Smooth muscle cell (in vitro differentiated cells): Measurements from ENCODE around the gene GABBR2. TPM values are rescaled to one million over a fixed set of nuclear protein-coding genes. Genes with fewer than 3 reads are reported as not detected.

Experiments
- DNase-seq: peaks from one replicate; lab custom pipeline; 2025; ENCODE audit not compliant: unreplicated experiment; lab: John Stamatoyannopoulos, UW
- H2AFZ ChIP-seq: fragments of 200-600 bp; sonication (generic); 2 replicates; pipeline ENCODE4 v1.6.0; 2016; ENCODE audit warnings: antibody characterized with exemption, low read depth, mild to moderate bottlenecking
- H3F3A ChIP-seq: fragments of 200-600 bp; sonication (generic); 2 replicates; pipeline ENCODE4 v1.6.0; 2017; ENCODE audit warnings: antibody characterized with exemption, low read depth
- H3K27ac ChIP-seq: fragments of 200-600 bp; sonication (generic); 2 replicates; pipeline ENCODE4 v1.5.1; 2016; ENCODE audit warnings: low read depth, mild to moderate bottlenecking
- H3K27me3 ChIP-seq: fragments of 200-600 bp; sonication (generic); 2 replicates; pipeline ENCODE4 v1.6.1; 2016; ENCODE audit warnings: low read depth, mild to moderate bottlenecking
- H3K36me3 ChIP-seq: fragments of 200-600 bp; sonication (generic); 2 replicates; pipeline ENCODE4 v1.5.1; 2016; ENCODE audit warnings: low read depth
- H3K4me1 ChIP-seq: fragments of 200-600 bp; sonication (generic); 2 replicates; pipeline ENCODE4 v1.5.1; 2016; ENCODE audit warnings: low read depth
- H3K4me2 ChIP-seq: fragments of 200-600 bp; sonication (generic); 2 replicates; pipeline ENCODE4 v1.6.0; 2016; ENCODE audit warnings: mild to moderate bottlenecking
- H3K4me3 ChIP-seq: fragments of 200-600 bp; sonication (generic); 2 replicates; pipeline ENCODE4 v1.5.1; 2016; ENCODE audit warnings: mild to moderate bottlenecking
- H3K79me2 ChIP-seq: fragments of 200-600 bp; sonication (generic); 2 replicates; pipeline ENCODE4 v1.6.0; 2016; ENCODE audit warnings: low read depth, mild to moderate bottlenecking
- H3K9ac ChIP-seq: fragments of 200-600 bp; sonication (generic); 2 replicates; pipeline ENCODE4 v1.6.0; 2016; ENCODE audit warnings: low read depth
- H3K9me3 ChIP-seq: fragments of 200-600 bp; sonication (generic); replicated peaks from 2 replicates; pipeline ENCODE4 v1.5.1; 2016; ENCODE audit warnings: low read depth
- H4K20me1 ChIP-seq: fragments of 200-600 bp; sonication (generic); 2 replicates; pipeline ENCODE4 v1.6.0; 2016; ENCODE audit warnings: low read depth
- CTCF ChIP-seq: fragments of 200-600 bp; sonication (generic); IDR thresholded peaks from 2 replicates; pipeline ENCODE4 v1.5.1; 2017; ENCODE audit warnings: borderline replicate concordance, mild to moderate bottlenecking, antibody characterized with exemption; ENCODE audit not compliant: insufficient read depth, poor library complexity, severe bottlenecking
- WGBS: methylation state at CpG from one replicate; pipeline ENCODE4 v1.1.7; 2016; ENCODE audit warnings: low lambda C conversion rate; 5-methylcytosine and 5-hydroxymethylcytosine counted together
- polyA plus RNA-seq: library from polyadenylated mRNA; unstranded; fragments of >200 nt; fragmentation: Nextera tagmentation; extraction: Ambion mirVana; gene quantifications from 2 replicates; pipeline ENCODE4 v1.2.1, GENCODE V29; 2016
- total RNA-seq: library from RNA; depleted of rRNA; stranded (reverse); fragments of >200 nt; gene quantifications from 2 replicates; pipeline ENCODE4 v1.2.3, GENCODE V29; 2014

The GABBR2 gene
- total and polyA plus RNA-seq, 2 experiments from 2014 or later: 0.25 TPM; not detected in 1

- no peak for DNase-seq
- Histone ChIP-seq H3F3A (peaks cover 6% of the 10 kb centered on the region), H3K79me2 (no peaks in the 10 kb centered on the region), H3K4me3 (no peak overlapping the region), H3K4me1 (peaks cover 11% of the 10 kb centered on the region), H4K20me1 (no peaks in the 10 kb centered on the region), H3K27ac (no peak overlapping the region), H3K27me3 (peaks cover 4% of the 10 kb centered on the region), H2AFZ (no peak overlapping the region), H3K4me2 (no peak overlapping the region), H3K9ac (no peak overlapping the region), H3K36me3 (no peaks in the 10 kb centered on the region), H3K9me3 (no peaks in the 10 kb centered on the region)
- no peak for TF ChIP-seq CTCF
- WGBS: 87% methylated on average over 5 of the region's 5 CpGs
Observed at GRCh38 chr9:98260635-98261034, 448.1 kb downstream of the GABBR2 start.

GRCh38 chr9:98259791-98260190 lies 448.9 kb downstream of the GABBR2 start:
- TF ChIP-seq CTCF: no peak
- H3K79me2 ChIP-seq: peaks cover 2% of the 10 kb centered on the region
- 79% methylated on average over 3 of the region's 3 CpGs for WGBS
- peaks cover 11% of the 10 kb centered on the region for H3K4me1 ChIP-seq
- no peak overlapping the region for H3K4me2 ChIP-seq
- H3K9me3 ChIP-seq: no peaks in the 10 kb centered on the region
- H2AFZ ChIP-seq: no peak overlapping the region
- H3K27ac ChIP-seq: no peak overlapping the region
- peaks cover 6% of the 10 kb centered on the region for H3F3A ChIP-seq
- H4K20me1 ChIP-seq: no peaks in the 10 kb centered on the region
- no peak overlapping the region for H3K4me3 ChIP-seq
- no peak for DNase-seq
- H3K27me3 ChIP-seq: peaks cover 4% of the 10 kb centered on the region
- no peaks in the 10 kb centered on the region for H3K36me3 ChIP-seq
- no peak overlapping the region for H3K9ac ChIP-seq

GRCh38 chr9:98256756-98257155 lies 452.0 kb downstream of the GABBR2 start:
- Histone ChIP-seq H3K9me3 (no peaks in the 10 kb centered on the region), H3K4me3 (peak overlapping the region; percentile 76), H3K4me1 (peaks cover 11% of the 10 kb centered on the region), H4K20me1 (no peaks in the 10 kb centered on the region), H3F3A (peaks cover 6% of the 10 kb centered on the region), H3K9ac (peak overlapping the region; percentile 84), H3K36me3 (no peaks in the 10 kb centered on the region), H3K79me2 (peaks cover 8% of the 10 kb centered on the region), H3K27ac (peak overlapping the region; percentile 92), H3K27me3 (no peaks in the 10 kb centered on the region), H3K4me2 (peak overlapping the region; percentile 99), H2AFZ (peak overlapping the region; percentile 99)
- no peak for DNase-seq
- TF ChIP-seq CTCF: no peak
- 16% methylated on average over 12 of the region's 12 CpGs for whole genome bisulfite sequencing

- DNase-seq: peak; percentile 96
- Histone ChIP-seq H3K27me3 (no peaks in the 10 kb centered on the region), H3F3A (peaks cover 6% of the 10 kb centered on the region), H3K9ac (peak within 1 kb of the TSS; percentile 84), H4K20me1 (no peaks in the 10 kb centered on the region), H3K4me2 (peak within 1 kb of the TSS; percentile 99), H3K9me3 (no peaks in the 10 kb centered on the region), H3K79me2 (peaks cover 12% of the 10 kb centered on the region), H3K4me1 (peaks cover 11% of the 10 kb centered on the region), H3K27ac (peak within 1 kb of the TSS; percentile 92), H3K4me3 (peak within 1 kb of the TSS; percentile 76), H3K36me3 (no peaks in the 10 kb centered on the region), H2AFZ (peak within 1 kb of the TSS; percentile 99)
- 1% methylated on average over 57 of the region's 64 CpGs for WGBS
- TF ChIP-seq CTCF: no peak
Observed at GRCh38 chr9:98255578-98256296, 453.0 kb downstream of the GABBR2 start, which contains the start of gene TBC1D2. TBC1D2 (minus strand) TSS chr9:98255649; CDS start chr9:98255541, 108 bp downstream.
